Mesodermal cell (in vitro differentiated cells): Measurements from ENCODE around the gene LYPD4.

ENCODE experiments used
- H3K27ac ChIP-seq: 2 replicates; pipeline ENCODE4 v1.7.0; 2013; ENCODE audit warnings: mild to moderate bottlenecking, low read depth, low read length, moderate library complexity; ENCODE audit not compliant: severe bottlenecking
- H3K36me3 ChIP-seq: 2 replicates; pipeline ENCODE4 v1.7.1; 2013; ENCODE audit warnings: mild to moderate bottlenecking, low read length, moderate library complexity; ENCODE audit not compliant: control insufficient read depth, insufficient read depth
- H3K4me1 ChIP-seq: one replicate; pipeline ENCODE4 v1.7.1; 2013; ENCODE audit warnings: mild to moderate bottlenecking, low read length; ENCODE audit not compliant: insufficient read depth, control insufficient read depth, poor library complexity, severe bottlenecking
- H3K4me3 ChIP-seq: 2 replicates; pipeline ENCODE4 v1.7.0; 2013; ENCODE audit warnings: low read length, control low read depth, mild to moderate bottlenecking; ENCODE audit not compliant: insufficient read depth, poor library complexity, severe bottlenecking; ENCODE audit errors: extremely low read depth
- H3K9me3 ChIP-seq: 2 replicates; pipeline ENCODE4 v1.7.1; 2013; ENCODE audit warnings: mild to moderate bottlenecking, low read length, moderate library complexity; ENCODE audit not compliant: control insufficient read depth
- WGBS, 2 experiments: methylation state at CpG; one replicate each; pipeline ENCODE4 v1.1.5; 2013; ENCODE audit warnings: missing lambda C conversion rate in 2 of 2; ENCODE audit not compliant: insufficient coverage in 2 of 2; 5-methylcytosine and 5-hydroxymethylcytosine counted together

The LYPD4 gene

DNA sequence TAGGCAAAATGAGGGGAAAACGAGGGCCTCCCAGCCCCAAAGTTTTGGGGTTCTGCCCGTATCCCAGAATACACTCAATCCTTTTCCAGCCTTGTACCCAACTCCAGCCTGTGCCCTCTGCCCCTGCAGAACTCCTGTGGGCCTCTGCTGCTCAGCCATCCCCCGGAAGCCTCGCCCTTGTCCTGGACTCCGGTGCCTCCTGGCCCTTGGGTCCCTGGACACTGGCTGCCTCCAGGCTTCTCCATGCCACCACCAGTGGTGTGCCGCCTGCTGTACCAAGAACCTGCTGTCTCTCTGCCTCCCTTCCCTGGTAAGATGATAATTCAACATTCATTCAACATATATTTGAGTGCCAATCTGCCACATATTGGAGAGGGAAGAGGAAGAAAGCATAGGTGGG is 4.2 kb upstream of the LYPD4 start:
- H3K36me3 ChIP-seq: no peaks in the 10 kb centered on the region
- no peak overlapping the region for H3K27ac ChIP-seq
- H3K4me3 ChIP-seq: no peak overlapping the region
- WGBS, 2 experiments: 80 to 84% methylated on average over 5 of the region's 6 CpGs
- no peaks in the 10 kb centered on the region for H3K9me3 ChIP-seq
- H3K4me1 ChIP-seq: no peaks in the 10 kb centered on the region

DNA sequence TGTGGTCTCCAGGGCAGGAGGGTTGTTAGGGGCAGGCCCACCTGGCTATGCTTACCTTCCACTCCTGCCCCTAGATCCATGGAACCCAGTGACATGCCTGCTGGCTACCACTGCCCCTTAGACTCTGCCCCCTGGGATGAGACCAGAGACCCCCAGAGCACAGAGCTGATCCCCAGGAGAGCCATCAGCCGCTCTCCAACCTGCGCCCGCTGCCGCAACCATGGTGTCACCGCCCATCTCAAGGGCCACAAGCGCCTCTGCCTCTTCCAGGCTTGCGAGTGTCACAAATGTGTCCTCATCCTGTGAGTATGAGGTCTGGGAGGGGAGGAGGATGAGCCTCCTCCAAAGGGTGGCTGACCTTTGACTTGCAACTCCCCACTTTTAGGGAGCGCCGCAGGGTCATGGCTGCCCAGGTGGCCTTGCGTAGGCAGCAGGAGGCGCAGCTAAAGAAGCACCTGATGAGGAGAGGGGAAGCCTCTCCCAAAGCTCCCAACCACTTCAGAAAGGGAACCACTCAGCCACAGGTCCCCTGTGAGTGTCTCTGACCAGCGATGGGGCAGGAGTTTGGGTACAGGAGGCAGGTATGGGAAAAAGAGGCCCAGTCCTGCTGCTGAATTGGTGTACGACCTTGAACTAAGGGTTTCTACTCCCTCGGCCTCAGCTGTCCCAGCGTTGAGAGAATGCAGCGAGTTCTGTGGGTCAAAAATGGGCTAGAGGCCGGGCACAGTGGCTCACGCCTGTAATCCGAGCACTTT is 3.0 kb upstream of the LYPD4 start:
- no peaks in the 10 kb centered on the region for H3K9me3 ChIP-seq
- 82 to 90% methylated on average over 14 to 18 of the region's 19 CpGs for WGBS, 2 experiments
- no peak overlapping the region for H3K4me3 ChIP-seq
- H3K36me3 ChIP-seq: no peaks in the 10 kb centered on the region
- no peak overlapping the region for H3K27ac ChIP-seq
- no peaks in the 10 kb centered on the region for H3K4me1 ChIP-seq

DNA sequence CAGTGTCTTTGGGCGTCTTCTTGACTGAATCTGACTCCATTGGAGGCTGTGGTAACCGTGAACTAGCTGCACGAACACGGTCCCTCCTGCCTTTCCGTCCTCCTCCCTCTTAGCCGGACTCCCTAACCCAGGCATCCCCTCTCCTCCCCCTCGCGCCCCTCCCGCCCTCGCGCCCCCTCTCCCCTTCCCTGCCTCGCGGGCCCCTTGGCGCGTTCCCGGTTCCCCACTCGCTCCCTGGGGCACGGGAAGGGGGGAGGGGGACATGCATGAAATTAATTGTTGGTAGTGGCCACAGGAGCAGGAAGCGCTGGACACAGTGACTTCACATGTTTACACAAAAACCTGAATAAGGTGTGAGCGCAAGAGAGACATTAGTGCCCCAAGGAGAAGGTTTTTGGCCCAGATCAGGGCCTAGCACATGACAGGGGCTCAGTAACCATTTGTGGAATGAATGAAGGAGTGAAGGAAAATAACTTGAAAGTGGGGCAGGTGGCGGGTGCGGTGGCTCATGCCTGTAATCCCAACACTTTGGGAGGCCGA is 638 bp upstream of the LYPD4 start:
- Histone ChIP-seq H3K4me1 (no peaks in the 10 kb centered on the region), H3K4me3 (no peak overlapping the region), H3K27ac (no peak overlapping the region), H3K36me3 (no peaks in the 10 kb centered on the region), H3K9me3 (no peaks in the 10 kb centered on the region)
- WGBS, 2 experiments: 90 to 95% methylated on average over 6 to 11 of the region's 23 CpGs

DNA sequence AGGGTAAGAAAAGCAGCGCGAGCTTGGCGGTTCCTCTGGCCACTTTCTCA is 343 bp upstream of the LYPD4 start, which contains the start of gene DMRTC2:
Gene DMRTC2, plus strand, starts transcription at position 42 of the 50 bp plus-strand sequence. CDS start 2,387 bp downstream, outside the sequence.
- Histone ChIP-seq H3K27ac (no peak within 1 kb of the TSS), H3K4me1 (no peaks in the 10 kb centered on the region), H3K9me3 (no peaks in the 10 kb centered on the region), H3K4me3 (no peak within 1 kb of the TSS), H3K36me3 (no peaks in the 10 kb centered on the region)
- 90 to 98% methylated on average over 3 of the region's 3 CpGs for WGBS, 2 experiments

DNA sequence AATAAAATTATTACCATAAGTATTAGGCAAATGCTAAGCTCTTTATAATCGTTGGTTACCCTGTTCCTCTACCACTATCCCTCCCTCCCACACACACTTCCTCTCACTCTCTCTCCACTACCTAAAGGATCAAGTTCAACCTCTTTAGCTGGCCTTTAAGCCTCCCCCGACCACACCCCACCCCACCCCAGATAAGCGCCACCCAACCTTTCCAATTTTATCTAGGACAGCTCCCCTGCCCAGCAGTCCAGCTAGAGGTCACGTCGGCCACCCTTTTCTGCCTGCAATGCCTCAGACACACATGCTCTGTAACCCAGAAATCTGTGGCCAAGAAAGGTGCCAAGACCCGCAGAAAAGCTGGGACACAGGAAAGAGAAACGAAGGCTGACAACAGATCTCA is 1.1 kb downstream of the LYPD4 start:
- no peaks in the 10 kb centered on the region for H3K36me3 ChIP-seq
- H3K9me3 ChIP-seq: no peaks in the 10 kb centered on the region
- 79 to 82% methylated on average over 5 to 7 of the region's 7 CpGs for WGBS, 2 experiments
- no peak overlapping the region for H3K27ac ChIP-seq
- no peak overlapping the region for H3K4me3 ChIP-seq
- no peaks in the 10 kb centered on the region for H3K4me1 ChIP-seq

DNA sequence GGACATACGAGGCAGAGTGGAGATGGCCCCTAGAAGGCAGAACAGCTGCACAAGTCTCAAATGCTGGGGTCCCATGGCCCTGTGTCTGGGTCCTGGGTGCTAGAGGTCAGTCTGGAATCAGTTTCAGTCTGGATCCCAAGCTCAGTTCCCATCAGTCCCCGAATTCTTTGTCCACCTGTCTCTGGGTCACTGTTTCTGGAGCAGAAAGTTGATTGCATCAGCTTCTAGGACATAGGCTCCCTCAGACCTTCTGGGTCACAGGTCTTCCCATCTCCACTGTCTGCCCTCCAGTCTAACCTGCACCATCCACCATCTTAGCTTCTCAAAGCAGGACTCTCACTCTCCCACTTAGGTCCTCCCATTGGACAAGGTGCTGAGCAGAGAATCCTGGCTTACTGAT is 5.3 kb downstream of the LYPD4 start:
- Histone ChIP-seq H3K36me3 (no peaks in the 10 kb centered on the region), H3K4me1 (no peaks in the 10 kb centered on the region), H3K4me3 (no peak overlapping the region), H3K9me3 (no peaks in the 10 kb centered on the region), H3K27ac (no peak overlapping the region)
- WGBS, 2 experiments: 44 to 57% methylated on average over 2 of the region's 2 CpGs

DNA sequence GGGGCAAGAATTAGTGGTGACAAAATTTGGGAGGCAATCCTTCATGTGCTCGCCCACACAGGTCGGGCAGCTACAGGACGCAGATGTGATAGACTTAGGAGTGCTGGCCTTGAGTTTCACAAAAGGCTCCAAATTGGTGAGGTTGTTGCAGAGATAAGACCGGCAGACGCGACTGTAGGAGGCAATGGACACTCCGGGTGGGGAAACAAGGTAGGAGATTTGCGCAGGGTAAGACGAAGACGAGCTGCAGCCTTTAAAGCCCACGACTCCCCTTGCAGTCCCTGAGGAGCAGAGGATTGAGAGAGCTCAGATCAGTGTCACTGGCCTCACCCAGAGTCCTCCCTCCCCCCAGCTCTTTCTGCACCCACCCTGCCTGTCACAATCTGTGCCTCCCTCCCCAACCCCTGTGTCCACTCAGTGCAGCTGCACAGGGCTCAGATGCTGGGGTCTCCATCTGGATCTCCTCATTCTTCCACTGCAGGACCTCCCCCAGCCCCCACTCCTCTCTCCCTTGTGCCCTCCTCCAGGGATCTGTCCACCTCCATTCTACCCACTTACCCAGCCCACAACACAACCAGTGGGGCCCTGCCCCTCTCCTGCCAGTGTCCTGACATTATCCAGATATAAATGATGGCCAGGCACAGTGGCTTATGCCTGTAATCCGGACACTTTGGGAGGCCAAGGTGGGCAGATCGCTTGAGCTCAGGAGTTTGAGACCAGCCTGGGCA is 6.3 kb downstream of the LYPD4 start:
- WGBS, 2 experiments: 65 to 76% methylated on average over 10 to 12 of the region's 13 CpGs
- no peaks in the 10 kb centered on the region for H3K9me3 ChIP-seq
- H3K4me3 ChIP-seq: no peak overlapping the region
- no peak overlapping the region for H3K27ac ChIP-seq
- H3K36me3 ChIP-seq: no peaks in the 10 kb centered on the region
- H3K4me1 ChIP-seq: no peaks in the 10 kb centered on the region

DNA sequence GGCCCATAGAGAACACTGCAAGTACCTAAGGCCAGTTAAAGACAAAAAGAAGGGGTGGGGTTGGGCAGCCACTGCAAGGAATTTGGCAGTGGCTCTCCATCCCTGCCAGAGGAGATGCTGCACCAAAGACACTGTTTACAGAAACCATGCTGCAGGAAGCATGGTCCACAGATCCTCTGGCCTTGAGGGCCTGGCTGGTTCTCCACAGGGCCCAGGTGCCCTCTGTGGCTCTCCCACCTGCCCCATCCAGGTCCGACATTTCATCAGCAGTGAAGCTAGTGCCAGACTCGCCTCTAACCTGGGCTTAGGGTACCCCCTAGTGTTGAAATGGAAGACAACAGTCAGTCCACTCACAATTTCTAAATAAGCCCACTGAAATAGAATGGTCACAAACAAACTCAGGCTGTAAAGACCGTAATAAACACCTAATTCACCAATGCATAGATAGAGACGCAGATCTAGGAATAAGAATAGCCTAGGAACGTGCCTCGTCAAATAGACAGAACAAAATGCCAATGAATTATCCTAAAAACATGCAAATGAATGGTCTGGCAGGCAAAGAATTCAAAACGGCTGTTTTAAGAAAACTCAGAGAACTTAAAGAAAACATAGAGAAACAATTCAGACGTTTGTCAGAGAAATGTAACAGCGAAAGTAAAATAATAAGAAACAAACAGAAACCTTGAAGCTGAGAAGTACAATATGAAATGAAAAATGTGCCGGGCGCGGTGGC is 23.3 kb downstream of the LYPD4 start:
- Histone ChIP-seq H3K4me1 (no peaks in the 10 kb centered on the region), H3K4me3 (no peak overlapping the region), H3K36me3 (no peaks in the 10 kb centered on the region), H3K27ac (no peak overlapping the region), H3K9me3 (no peaks in the 10 kb centered on the region)
- 0 to 18% methylated on average over 2 to 8 of the region's 12 CpGs for WGBS, 2 experiments

DNA sequence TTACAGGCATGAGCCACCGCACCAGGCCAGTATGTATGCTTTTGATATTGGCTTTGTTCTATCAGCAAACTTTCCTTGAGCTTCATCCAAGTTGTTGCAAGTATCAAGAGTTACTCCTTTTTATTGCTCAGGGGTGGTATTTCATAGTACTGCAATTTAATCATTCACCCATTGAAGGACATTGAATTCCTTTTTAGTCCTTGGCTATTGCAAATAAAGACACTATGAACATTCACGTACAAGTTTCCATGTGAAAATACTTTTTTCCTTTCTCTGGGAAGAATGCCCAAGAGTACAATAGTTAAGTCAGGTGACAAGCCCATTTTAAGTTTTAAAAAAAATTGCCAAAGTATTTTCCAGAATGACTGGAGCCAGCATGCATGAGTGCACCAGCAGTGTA is 27.7 kb downstream of the LYPD4 start:
- Histone ChIP-seq H3K27ac (no peak overlapping the region), H3K36me3 (no peaks in the 10 kb centered on the region), H3K9me3 (no peaks in the 10 kb centered on the region), H3K4me1 (no peaks in the 10 kb centered on the region), H3K4me3 (no peak overlapping the region)
- WGBS, 2 experiments: 68 to 100% methylated on average over 1 to 2 of the region's 2 CpGs

DNA sequence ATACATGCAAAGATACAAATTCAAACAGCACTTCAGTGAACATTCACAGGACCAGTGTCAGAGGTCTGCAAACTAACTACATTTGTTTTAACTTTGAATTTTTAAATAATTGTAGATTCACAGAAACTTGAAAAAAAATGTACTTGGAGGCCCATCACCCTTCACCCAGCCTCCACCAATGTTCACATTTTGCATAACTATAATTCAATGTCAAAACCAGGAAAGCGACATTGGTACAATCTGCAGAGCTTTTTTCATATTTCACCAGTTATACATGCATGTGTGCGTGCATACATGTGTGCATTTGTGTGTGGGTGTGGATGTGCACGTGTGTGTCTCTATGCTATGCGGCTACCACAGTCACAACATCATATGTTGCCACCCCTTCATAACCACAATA is 29.2 kb downstream of the LYPD4 start:
- no peak overlapping the region for H3K27ac ChIP-seq

DNA sequence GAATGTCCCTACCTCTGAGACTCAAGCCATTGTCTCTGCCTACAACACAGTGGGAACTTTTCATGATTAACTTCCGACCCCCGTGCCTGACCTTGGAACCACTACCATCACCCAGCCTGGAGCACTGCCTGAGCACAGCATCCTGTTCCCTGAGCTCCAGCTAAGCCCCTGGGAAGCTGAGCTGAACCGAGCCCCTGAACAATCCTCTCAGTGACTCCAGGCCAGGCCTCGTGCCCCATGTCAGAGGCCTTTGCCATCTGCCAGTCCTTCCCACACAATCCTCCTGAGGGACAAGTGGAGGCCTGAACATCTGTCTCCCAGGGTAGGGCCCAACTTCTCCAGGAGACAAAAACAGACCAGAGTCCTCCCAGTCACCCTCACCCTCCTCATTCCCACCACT is 30.6 kb downstream of the LYPD4 start:
- no peaks in the 10 kb centered on the region for H3K4me1 ChIP-seq
- H3K27ac ChIP-seq: no peak overlapping the region
- no peaks in the 10 kb centered on the region for H3K36me3 ChIP-seq
- 26 to 50% methylated on average over 4 of the region's 4 CpGs for WGBS, 2 experiments
- H3K4me3 ChIP-seq: no peak overlapping the region
- no peaks in the 10 kb centered on the region for H3K9me3 ChIP-seq

More for the DNA sequence above, 29.2 kb downstream of the LYPD4 start:
- no peaks in the 10 kb centered on the region for H3K4me1 ChIP-seq
- no peaks in the 10 kb centered on the region for H3K36me3 ChIP-seq
- no peak overlapping the region for H3K4me3 ChIP-seq
- WGBS, 2 experiments: no CpG with 5 or more reads among the region's 4 CpGs
- H3K9me3 ChIP-seq: no peaks in the 10 kb centered on the region
